ENCODE measurements around the gene CALY. TPM values are rescaled to one million over a fixed set of nuclear protein-coding genes. Genes with fewer than 3 reads are reported as not detected.

The CALY gene
- total and polyA plus RNA-seq, 8 donors, result 0.75 to 17.8 (median 3.2) TPM

DNA sequence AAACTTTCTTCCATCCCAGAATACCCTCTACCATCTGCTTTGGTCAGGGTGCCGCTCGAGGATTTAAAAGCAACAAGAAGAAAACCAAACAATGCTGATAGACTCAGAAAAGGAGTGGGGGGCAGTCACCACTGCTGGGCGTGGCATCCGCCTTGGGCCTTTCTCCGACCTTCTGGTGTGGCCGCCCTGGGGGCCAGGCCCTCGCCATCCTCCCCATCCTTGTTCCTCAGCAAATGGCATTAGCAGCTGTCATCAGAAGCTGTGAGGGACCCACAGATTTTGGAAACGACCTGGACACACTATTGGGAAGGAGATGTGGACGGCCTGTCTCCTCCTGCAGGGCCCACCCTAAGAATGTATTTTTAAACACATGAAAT, 23.9 kb downstream of the CALY start:
- TF ChIP-seq, protein P1, sequence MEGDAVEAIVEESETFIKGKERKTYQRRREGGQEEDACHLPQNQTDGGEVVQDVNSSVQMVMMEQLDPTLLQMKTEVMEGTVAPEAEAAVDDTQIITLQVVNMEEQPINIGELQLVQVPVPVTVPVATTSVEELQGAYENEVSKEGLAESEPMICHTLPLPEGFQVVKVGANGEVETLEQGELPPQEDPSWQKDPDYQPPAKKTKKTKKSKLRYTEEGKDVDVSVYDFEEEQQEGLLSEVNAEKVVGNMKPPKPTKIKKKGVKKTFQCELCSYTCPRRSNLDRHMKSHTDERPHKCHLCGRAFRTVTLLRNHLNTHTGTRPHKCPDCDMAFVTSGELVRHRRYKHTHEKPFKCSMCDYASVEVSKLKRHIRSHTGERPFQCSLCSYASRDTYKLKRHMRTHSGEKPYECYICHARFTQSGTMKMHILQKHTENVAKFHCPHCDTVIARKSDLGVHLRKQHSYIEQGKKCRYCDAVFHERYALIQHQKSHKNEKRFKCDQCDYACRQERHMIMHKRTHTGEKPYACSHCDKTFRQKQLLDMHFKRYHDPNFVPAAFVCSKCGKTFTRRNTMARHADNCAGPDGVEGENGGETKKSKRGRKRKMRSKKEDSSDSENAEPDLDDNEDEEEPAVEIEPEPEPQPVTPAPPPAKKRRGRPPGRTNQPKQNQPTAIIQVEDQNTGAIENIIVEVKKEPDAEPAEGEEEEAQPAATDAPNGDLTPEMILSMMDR (IDR thresholded peaks at IDR 0.05), result no peak
- H3K27ac ChIP-seq, result no peak overlapping the region
- peaks cover 3 to 6% (median 6%) of the 10 kb centered on the region in 3 donors for H3K4me1 ChIP-seq
- no peak overlapping the region for H3K4me3 ChIP-seq
- WGBS, 2 donors, result 83 to 92% methylated on average over 9 of the region's 9 CpGs
- peaks cover 0 to 11% (median 4%) of the 10 kb centered on the region in 3 donors for H3K36me3 ChIP-seq
- peak in 1 of 6 donors; percentile 16 for DNase-seq
- no peak for FAIRE-seq
- no peaks in the 10 kb centered on the region for H3K27me3 ChIP-seq
- ATAC-seq, result no peak
- H3K9me3 ChIP-seq, result no peaks in the 10 kb centered on the region
- intact Hi-C loops (cut with DNase I), result no loop called here

DNA sequence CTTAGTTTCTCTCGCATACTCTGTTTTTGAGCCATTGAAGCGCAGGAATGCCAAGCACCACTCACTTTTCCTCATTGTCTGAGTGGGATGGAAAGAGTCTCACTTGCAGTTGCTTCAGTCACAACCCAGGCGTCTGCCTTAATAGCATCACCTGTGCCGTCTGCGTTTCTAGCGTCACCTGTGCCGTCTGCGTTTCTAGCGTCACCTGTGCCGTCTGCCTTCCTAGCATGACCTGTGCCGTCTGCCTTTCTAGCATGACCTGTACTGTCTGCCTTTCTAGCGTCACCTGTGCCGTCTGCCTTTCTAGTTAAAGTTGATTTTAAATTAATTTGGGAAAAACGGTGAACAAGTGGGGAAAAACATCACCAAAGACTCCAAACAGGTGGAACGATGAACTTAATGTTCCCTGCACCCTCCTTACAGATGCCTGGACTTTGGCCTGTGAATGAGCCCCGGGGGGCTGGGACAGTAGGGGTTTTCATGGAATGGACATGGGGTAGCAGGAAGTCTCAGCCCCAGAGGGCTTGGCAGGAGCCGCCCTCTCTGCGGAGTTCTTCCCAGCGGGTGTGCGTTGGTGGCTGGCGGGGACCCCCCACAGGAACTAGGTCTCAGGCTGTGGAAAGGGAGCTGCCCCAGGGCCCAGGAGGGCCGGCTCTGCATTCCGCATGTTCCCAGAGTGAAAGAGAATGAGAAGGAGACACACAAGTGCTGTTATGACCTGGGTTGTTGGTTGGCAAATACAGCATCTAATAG, 24.5 kb downstream of the CALY start:
- 90 to 93% methylated on average over 23 of the region's 23 CpGs for WGBS, 2 donors
- H3K4me3 ChIP-seq, result no peak overlapping the region
- TF ChIP-seq, protein P1 (IDR thresholded peaks at IDR 0.05), result no peak
- H3K27ac ChIP-seq, result no peak overlapping the region
- no peaks in the 10 kb centered on the region for H3K9me3 ChIP-seq
- DNase-seq (peak in 1 of 6 donors; percentile 22), ATAC-seq (no peak), FAIRE-seq (no peak)
- H3K4me1 ChIP-seq, result peaks cover 7 to 11% (median 10%) of the 10 kb centered on the region in 3 donors
- H3K27me3 ChIP-seq, result no peaks in the 10 kb centered on the region
- H3K36me3 ChIP-seq, result peaks cover 0 to 11% (median 4%) of the 10 kb centered on the region in 3 donors
- intact Hi-C loops (cut with DNase I), result no loop called here

DNA sequence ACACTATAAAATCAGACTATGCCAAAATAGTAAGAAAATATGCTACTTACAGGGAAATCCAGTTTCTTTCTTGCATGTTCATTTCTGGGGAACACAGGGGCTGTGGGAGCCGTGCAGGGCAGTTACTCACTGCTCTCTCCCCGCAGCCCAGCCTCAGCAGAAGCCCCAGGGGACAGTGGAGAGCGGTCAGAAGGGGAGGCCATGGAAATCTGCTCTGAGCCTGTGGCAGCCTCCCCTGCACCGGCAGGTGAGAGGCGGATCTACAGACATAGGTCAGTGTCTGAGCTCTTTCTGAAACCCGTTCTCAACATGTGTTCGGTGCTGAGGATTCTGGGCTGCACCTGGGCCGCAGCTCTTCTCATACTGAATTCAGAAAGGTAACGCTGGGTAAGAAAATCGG, 25.1 kb downstream of the CALY start:
- DNase-seq, result peak in 2 of 6 donors; percentile 15 to 28
- FAIRE-seq, result no peak

DNA sequence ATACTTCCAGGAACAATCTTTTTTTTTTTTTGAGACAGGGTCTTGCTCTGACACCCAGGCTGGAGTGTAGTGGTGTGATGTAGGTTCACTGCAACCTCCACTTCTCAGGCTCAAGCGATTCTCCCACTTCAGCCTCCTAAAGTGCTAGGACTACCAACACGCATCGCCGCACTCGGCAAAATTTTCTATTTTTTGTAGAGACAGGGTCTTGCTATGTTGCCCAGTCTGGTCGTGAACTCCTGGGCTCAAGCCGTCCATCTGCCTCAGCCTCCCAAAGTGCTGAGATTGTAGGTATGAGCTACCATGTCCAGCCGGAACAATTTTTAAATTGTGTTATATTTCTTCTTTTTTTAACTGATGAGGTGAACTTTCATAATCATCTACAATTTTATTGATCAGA, 25.9 kb downstream of the CALY start:
- TF ChIP-seq, protein P1 (IDR thresholded peaks at IDR 0.05), result no peak
- Histone ChIP-seq H3K4me1 (peaks cover 10 to 20% (median 15%) of the 10 kb centered on the region in 3 donors), H3K27me3 (no peaks in the 10 kb centered on the region), H3K27ac (no peak overlapping the region), H3K4me3 (no peak overlapping the region), H3K9me3 (no peaks in the 10 kb centered on the region), H3K36me3 (peaks cover 0 to 11% (median 4%) of the 10 kb centered on the region in 3 donors)
- DNase-seq (peak in 1 of 6 donors; percentile 9), FAIRE-seq (no peak), ATAC-seq (no peak)
- intact Hi-C loops (cut with DNase I), result no loop called here
- WGBS, 2 donors, result 94 to 97% methylated on average over 8 of the region's 8 CpGs

More for the DNA sequence above, 25.1 kb downstream of the CALY start:
- Histone ChIP-seq H3K9me3 (no peaks in the 10 kb centered on the region), H3K4me3 (no peak overlapping the region), H3K27ac (no peak overlapping the region), H3K4me1 (peaks cover 10 to 17% (median 15%) of the 10 kb centered on the region in 3 donors), H3K27me3 (no peaks in the 10 kb centered on the region), H3K36me3 (peaks cover 0 to 11% (median 4%) of the 10 kb centered on the region in 3 donors)
- no peak for ATAC-seq
- TF ChIP-seq, protein P1 (IDR thresholded peaks at IDR 0.05), result no peak
- intact Hi-C loops (cut with DNase I), result no loop called here
- WGBS, 2 donors, result 92% methylated on average over 10 of the region's 10 CpGs

DNA sequence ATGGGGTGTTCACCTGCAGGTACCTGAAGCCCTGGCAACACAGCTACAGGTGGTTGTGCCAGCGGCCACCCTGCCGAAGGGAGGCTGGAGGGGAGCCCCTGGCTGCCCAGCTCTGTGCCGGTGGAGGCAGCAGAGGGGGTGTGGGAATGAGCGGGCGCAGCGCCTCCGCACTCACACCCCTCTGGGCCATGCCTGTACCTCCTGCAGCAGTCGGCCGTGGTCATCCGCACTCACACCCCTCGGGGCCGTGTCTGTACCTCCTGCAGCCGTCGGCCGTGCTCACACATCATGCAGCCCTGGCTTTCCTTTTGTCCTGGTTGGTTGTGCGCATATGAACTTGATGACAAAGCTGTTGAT, 26.3 kb downstream of the CALY start:
- WGBS, 2 donors, result 96 to 97% methylated on average over 16 of the region's 16 CpGs
- TF ChIP-seq, protein P1 (IDR thresholded peaks at IDR 0.05), result no peak
- FAIRE-seq (no peak), DNase-seq (peak in 2 of 6 donors; percentile 59 to 80), ATAC-seq (no peak)
- Histone ChIP-seq H3K27me3 (no peaks in the 10 kb centered on the region), H3K36me3 (peaks cover 0 to 11% (median 4%) of the 10 kb centered on the region in 3 donors), H3K4me3 (no peak overlapping the region), H3K4me1 (peaks cover 10 to 20% (median 15%) of the 10 kb centered on the region in 3 donors), H3K9me3 (no peaks in the 10 kb centered on the region), H3K27ac (no peak overlapping the region)
- intact Hi-C loops (cut with DNase I), result no loop called here

Measured in pancreas (tissue), 10 donors.